Stimulated activated CD4-positive, alpha-beta T cell treated with anti-CD3 and anti-CD28 coated beads, Interleukin-2, amount 100 ng/mL, for 48 hours (primary cell): Measurements from ENCODE around the gene PRPS1.
"Not testable (repeated sequence)": the region's sequence is repeated elsewhere in the genome, so short reads cannot be mapped to it uniquely, and the experiment has no call there.

ENCODE experiments used
- DNase-seq, 2 donors: peaks; one replicate each; pipeline ENCODE4 v3.0.0-alpha.2; 2020

The PRPS1 gene

DNA sequence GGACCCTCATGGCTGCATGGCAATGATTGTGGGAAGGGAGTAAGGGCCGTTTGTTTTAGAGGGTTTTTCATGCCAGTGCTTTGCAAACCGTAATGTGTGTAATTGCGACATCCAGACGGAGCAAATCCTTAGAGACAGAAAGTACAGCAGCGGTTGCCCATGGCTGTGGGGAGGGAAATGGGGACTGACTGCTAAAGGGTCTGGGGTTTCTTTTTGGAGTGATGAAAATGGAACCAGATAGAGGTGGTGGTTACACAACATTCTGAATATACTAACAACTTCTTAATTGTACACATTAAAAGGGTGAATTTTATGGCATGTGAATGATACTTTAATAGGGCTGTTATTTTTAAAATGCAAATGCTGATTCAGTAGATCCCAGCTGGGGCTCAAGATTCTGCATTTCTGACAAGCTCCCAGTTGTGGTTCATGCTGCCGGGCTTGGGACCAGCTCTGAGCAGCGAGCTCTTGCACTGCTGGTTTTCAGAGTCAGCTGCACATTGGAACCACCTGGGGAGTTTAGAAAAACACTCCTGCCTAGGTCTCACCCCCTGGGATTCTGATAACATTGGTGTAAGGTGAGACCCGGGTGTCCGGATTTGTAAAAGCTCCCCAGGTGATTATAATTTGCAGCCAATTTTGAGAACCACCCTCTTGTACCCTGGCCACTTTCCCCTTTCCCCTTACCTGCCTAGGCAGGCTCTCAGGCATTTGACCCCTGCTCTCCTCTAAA lies 47.7 kb downstream of the PRPS1 start:
- no peak for DNase-seq

DNA sequence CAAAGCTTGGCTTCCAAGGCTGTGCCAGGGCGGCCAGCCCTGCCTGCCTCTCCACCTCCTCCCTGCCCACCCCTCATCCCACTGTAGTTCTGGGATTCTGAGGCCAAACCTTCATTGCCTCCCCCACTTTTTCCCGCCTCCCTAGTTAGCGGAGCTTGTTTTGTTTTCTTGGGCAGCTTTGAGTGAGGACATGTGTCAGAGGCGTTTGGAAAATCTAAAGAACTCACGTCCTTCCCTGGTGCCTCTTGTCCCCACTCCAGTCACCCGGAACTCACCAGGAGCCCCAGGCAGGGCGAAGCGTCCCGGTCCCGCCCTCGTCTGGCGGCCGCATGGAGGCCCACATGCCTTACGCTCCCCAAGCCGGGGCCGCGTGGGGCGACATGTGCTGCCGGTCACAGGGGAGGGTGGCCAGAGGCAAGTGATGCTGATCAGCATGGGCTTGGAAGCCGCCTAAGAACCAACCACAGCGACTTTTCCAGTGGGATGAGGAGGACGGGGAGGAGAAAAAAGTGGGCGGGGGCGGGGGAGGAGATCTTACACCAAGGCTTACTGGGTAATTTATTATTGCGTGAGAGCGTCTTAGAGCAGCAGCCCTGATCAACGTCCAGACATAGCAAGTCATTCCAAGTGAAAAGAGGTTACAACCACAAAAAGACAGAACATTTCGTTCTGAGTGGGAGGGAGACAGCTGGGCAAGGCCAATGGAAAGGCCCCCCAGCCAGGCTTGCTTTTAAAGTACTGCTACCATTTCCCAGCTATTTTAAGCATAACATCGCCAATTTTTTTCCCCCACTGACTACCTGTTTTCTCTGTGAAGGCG lies 48.5 kb downstream of the PRPS1 start:
- peak in 1 of 2 donors; percentile 36 for DNase-seq

DNA sequence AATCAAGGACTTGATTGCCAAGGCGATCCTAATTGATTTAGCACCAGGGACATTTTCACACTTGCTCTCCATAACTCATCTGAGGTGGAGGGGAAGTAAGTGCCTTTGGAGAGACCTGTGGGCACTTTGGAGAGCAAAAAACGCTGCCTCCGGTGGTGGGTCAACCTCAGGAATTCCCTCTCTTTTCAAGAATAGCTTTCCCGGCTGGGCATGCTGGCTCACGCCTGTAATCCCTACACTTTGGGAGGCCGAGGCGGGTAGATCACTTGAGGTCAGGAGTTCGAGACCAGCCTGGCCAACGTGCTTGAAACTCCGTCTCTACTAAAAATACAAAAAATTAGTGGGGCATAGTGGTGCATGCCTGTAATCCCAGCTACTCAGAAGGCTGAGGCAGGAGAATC lies 49.2 kb downstream of the PRPS1 start:
- no peak for DNase-seq

DNA sequence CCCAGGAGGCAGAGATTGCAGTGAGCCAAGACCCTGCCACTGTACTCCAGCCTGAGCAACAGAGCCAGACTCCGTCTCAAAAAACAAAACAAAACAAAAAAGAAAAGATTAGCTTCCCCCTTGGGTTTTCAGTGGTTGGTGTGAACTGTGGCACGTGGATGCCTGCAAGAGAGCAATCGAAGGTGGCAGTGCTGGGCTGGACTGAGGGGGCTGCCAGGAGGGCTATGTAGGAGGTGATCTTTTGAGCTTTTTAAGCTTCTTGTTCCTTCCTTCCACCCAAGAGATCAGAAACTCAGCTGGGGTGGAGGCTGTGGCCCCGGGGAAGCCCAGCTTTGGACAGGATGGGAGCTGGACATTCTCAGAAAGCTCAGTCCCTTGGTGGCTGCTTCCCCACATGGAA lies 49.6 kb downstream of the PRPS1 start:
- DNase-seq, result no peak

DNA sequence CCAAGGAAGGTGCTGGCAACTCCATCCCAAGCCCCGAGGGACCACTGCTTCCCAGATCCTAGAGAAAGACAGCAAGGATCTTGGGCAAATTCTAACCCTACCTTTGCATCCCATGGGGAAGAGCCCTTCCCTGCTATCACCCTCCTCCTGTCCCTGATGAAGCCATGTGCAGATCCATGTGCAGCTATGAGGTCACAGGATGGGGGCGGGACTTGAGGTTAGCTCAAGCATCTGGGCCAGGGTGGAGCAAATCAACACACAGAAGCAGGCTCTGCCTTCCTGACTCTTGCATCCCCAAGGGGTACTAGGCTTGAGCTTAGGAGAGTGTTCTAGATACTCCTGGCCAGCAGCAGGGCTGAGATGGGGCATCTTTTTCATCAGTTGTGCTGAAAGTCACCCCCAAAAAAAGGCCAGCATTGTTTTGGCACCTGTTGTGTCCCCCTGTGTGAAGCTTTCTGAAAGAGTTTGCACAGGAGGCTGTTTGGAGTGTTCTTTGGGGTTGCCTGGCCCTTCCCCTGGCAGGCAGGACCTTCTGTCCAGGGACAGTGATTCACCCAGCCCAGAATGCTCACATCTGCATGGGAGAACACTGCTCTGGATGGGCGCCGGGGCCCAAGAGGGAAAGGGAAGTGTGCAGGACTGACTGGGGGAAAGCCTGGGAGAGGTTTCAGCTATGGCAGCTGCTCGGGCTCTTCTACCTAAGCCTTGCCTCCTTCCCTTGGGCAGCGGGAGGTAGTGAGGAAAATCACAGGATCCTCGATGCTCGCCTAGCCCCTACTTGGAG lies 50.8 kb downstream of the PRPS1 start:
- DNase-seq, result peak in 1 of 2 donors; percentile 55

DNA sequence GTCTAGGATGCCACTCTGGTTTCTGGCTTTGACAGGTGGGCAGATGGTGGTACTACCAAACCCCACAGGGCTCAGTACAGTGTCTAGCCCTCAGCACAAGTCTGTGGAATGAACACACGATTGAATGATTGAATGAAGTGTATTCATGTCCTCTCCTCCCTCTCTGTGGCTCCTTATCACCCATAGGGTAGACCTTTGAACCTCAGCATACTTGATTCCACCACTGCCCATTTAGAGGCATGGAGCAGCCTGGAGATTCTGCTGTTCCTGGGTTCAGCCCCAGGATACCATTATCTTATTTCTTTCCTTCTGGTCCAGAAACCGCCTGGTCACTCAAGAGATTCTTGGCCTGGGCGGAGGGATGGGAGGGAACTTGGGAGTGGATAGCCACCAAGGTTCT lies 53.9 kb downstream of the PRPS1 start:
- no peak for DNase-seq

DNA sequence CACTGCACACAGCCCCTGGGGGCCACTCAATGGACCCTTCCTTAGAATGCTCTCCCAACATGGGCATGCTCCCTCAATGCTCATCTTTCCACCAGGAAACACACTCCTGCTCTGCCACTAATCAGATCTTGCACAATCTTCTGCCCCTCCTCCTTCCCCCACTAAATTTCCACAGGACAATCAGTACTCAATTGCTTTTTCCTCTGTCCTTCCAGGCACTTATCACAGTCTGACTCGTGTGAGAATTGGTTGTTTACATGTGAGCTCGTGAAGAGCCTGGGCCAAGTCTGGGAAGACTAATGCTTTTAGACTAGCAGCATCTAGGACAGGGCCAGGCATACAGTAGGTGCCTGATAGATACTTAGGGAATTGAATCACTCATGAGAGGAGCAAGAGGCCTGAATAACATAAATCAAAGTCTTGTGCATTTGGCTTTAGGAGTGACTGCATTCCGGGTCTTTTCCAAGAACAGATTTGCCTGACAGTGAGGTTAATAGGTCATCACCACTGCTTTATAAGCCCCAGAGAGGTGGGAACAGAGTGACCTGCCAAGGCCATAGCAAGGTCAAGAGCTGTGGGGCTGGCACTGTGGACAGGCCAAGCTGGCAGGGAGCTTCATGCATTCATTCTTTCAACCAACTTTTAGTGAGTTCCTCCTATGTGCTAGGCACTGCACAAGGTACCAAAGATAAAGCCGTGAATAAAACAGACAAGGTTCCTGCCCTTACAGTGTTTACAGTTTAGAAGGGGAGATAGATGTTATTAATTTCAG lies 55.0 kb downstream of the PRPS1 start:
- DNase-seq, result no peak

DNA sequence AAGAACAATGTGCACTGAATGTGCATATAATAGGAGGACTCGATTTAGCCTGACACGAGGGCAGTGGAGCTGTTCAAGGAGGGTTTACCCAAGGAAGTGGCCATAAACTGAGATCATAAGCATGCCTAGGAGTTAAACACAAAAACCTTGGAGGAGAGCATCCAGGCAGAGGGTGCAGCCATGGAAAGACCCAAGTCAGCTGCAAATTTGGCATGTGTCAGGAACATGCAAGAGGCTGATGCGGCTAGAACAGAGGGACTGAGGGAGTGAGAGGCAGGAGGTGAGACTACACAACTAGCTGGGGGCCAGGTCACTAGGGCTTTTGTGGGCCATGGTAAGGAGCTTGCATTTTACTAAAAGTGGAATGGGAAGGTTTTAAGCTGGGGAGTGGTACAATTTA lies 55.6 kb downstream of the PRPS1 start:
- DNase-seq, result no peak

DNA sequence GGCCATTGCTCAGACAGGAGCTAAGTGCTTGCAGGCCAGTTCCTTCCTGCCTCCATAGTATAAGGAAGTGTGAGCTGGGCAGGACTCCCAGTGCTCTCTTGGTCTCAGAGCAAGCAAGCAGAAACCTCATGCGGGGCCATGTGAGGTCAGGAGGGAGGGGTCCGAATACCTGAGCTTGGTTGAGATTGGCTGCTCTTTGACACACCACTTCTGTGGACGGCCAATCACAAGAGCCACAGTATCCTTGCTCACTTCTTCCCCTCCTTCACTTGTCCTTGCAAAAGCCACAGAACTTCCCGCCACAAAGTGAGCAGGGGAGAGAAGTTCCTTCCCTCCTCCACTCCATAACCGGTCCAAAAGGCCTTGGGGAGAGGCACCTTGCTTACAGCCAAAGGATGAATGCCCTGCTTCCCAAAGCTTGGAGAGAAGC lies 56.7 kb downstream of the PRPS1 start:
- DNase-seq, result no peak

DNA sequence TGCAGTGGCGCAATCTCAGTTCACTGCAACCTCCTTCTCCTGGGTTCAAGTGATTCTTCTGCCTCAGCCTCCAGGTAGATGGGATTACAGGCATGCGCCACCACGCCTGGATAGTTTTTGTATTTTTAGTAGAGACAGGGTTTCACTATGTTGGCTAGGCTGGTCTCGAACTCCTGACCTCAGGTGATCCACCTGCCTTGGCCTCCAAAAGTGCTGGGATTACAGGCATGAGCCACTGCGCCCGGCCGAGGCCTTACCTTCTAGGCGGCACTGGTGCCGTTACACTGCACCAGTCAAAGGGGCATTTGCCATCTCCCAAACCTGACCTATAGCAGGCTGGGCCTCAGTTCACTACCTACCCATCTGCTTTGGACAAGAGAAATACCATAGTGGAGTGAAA lies 57.3 kb downstream of the PRPS1 start:
- not testable (repeated sequence) for DNase-seq

DNA sequence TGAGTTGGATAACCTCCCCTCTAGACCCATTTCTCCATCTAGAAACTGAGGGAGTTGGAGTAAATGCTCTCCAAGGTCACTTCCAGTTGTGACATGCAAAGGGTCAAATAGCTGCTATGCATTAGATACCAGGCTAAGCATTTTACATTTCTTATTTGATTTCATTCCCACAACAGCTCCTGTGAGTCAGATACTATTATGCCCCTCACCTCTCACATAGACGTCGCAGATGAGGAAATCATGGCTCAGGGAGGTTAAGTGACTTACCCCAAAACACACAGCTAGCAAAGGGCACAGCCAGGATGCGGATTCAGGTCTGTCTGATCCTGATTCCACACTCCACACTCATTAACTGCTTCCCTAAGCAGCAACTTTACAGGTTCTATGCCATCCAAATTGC lies 57.7 kb downstream of the PRPS1 start:
- no peak for DNase-seq

DNA sequence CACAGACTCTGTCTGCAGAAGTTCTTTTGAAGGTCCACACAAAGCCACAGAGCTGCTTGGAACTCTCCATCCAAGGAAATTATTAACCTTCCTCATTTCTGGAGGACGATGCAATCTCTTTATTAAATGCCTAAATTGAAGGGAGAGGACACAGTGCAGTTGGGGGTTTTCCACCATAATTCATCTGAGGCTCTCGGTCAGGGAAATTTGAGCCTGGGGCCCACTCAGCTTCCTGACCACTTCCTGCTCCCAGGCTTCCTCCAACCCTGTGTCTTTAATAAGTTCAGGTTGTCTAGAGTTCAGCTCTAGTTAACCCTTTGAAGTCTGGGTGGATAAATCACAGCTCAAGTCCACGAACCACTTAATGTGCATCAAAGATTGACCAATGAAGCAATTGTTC lies 58.5 kb downstream of the PRPS1 start:
- no peak for DNase-seq

DNA sequence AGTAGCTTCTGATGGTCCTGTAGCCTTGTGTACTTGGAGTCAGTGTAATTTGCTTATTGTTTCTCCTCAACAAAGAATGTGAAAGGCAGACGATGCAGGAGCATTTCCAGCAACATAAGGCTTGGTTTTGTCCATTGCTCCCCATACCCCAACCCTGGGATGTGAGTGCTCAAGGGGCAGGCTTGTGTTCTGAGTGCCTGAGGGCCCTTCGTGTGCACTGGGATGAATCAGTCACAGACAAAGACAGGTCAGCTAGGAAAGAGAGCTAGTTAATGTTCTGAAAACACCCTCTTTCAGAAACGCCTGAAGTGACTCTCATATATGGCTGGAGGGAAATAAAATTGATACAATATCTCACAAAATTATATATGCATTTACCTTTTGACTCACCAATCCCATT lies 59.1 kb downstream of the PRPS1 start:
- no peak for DNase-seq

DNA sequence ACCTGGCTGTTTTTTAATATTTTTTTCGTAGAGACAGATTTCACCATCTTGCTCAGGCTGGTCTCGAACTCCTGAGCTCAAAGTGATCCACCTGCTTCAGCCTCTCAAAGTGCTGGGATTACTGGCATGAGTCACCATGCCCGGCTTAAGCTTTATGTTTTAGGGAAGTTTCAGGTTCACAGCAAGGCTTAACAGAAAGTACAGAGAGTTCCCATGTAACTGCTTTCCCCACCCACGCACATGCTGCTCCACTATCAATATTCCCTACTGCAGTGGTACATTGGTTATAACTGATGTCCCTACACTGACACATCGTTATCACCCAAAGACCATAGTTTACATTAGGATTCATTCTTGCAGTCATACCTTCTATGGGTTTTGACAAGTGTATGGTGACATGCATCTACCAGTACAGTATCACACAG lies 62.7 kb downstream of the PRPS1 start:
- DNase-seq, result no peak

DNA sequence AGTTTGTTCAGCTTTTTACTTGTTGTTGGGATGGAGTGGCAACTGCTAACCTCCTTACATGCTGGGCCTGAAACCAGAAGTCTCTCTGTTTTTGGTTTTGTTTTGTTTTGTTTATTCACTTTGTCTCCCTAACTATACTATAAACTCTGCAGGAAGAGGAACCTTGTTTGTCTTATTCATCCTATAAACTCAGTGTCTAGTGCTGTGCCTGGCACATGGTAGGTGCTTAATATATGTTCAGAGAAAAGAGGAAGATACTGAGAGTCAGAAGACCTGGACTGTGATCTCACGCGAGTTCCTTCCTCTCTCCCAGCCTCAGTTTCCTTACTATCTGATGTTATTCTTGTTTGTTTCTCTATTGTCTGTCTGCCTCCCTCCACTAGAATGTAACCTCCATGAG lies 71.3 kb downstream of the PRPS1 start:
- DNase-seq, result no peak

DNA sequence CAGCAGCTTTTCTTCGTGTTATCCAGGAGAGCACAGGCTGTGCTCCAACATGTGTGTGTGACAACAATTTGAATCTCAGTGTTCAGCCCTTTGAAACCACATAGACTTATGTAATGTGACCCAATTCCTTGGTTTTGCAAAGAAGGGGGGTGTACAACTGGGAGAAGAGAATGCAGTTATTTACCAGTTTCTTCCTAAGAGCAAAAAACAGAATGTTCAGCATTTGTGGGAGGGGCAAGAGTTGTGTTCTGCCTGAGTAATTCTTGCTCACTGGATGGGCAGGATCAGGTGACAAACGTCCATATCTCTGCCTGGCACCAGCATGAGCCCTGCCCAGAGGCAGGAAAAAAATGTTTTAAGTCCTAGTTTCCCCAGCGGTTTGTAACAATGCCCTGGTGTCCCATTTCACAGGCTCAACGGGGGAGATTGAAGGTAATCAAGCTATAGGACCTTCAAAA lies 72.0 kb downstream of the PRPS1 start:
- no peak for DNase-seq
